ENCODE measurements around the gene CMC2.
A peak's percentile ranks its signal among the peaks of the same experiment; 100 is the strongest.

Gene CMC2

GRCh38 chr16:81006813-81007695, at the start of gene CMC2, which contains the start of gene CENPN:
Gene CMC2 (minus strand): TSS chr16:81006885. CDS start chr16:80997394, 9,491 bp downstream.
Gene CENPN (plus strand): TSS chr16:81007214. CDS start chr16:81011940, 4,726 bp downstream.
- peak; percentile 99 for DNase-seq (ENCODE audit: low spot score)

- no peak for DNase-seq (ENCODE audit: low spot score)
Observed at GRCh38 chr16:81053761-81054160, 47.1 kb upstream of the CMC2 start.

- no peak for DNase-seq (ENCODE audit: low spot score)
Observed at GRCh38 chr16:81042821-81043220, 36.1 kb upstream of the CMC2 start.

- no peak for DNase-seq (ENCODE audit: low spot score)
Observed at GRCh38 chr16:81041696-81042095, 35.0 kb upstream of the CMC2 start.

GRCh38 chr16:81040842-81041241, 34.2 kb upstream of the CMC2 start:
- DNase-seq (ENCODE audit: low spot score) = no peak

- DNase-seq (ENCODE audit: low spot score) = no peak
Observed at GRCh38 chr16:81040131-81040530, 33.4 kb upstream of the CMC2 start.

GRCh38 chr16:81036751-81037350, 30.2 kb upstream of the CMC2 start:
- no peak for DNase-seq (ENCODE audit: low spot score)

- DNase-seq (ENCODE audit: low spot score) = peak; percentile 12
Observed at GRCh38 chr16:81035975-81036750, 29.5 kb upstream of the CMC2 start.

- DNase-seq (ENCODE audit: low spot score) = peak; percentile 84
Observed at GRCh38 chr16:81035398-81035974, 28.8 kb upstream of the CMC2 start, which contains the start of gene ATMIN. Gene ATMIN (plus strand): TSS chr16:81035842. CDS start chr16:81035871, 29 bp downstream.

GRCh38 chr16:81029930-81030604, 23.4 kb upstream of the CMC2 start:
- DNase-seq (ENCODE audit: low spot score) = no peak

GRCh38 chr16:81026429-81026828, 19.7 kb upstream of the CMC2 start:
- no peak for DNase-seq (ENCODE audit: low spot score)

GRCh38 chr16:81018496-81018895, 11.8 kb upstream of the CMC2 start:
- DNase-seq (ENCODE audit: low spot score) = peak; percentile 91

- DNase-seq (ENCODE audit: low spot score) = no peak
Observed at GRCh38 chr16:81014672-81015071, 8.0 kb upstream of the CMC2 start.

GRCh38 chr16:81012974-81013373, 6.3 kb upstream of the CMC2 start:
- DNase-seq (ENCODE audit: low spot score) = no peak

GRCh38 chr16:81008505-81008789, 1.8 kb upstream of the CMC2 start:
- no peak for DNase-seq (ENCODE audit: low spot score)

GRCh38 chr16:81006211-81006812, 373 bp downstream of the CMC2 start:
- no peak for DNase-seq (ENCODE audit: low spot score)

GRCh38 chr16:81005610-81006161, 999 bp downstream of the CMC2 start:
- no peak for DNase-seq (ENCODE audit: low spot score)

GRCh38 chr16:81004646-81005353, 1.9 kb downstream of the CMC2 start:
- DNase-seq (ENCODE audit: low spot score) = peak; percentile 78

- DNase-seq (ENCODE audit: low spot score) = no peak
Observed at GRCh38 chr16:81003610-81004460, 2.9 kb downstream of the CMC2 start.

Data from globus pallidus (tissue), 1 donor.